Measurements from ENCODE around the gene GMDS.

GRCh38 chr6:2029952-2030351 is 215.5 kb downstream of the GMDS start:
- TF ChIP-seq CTCF (IDR thresholded peaks at IDR 0.05) (no peak), POLR2A (IDR thresholded peaks at IDR 0.05) (no peak)

Data from heart left ventricle (tissue), 13 donors.